DMS79 treated with DMSO at 0.1 percent for 48 hours (cell line): ENCODE measurements around the gene LRFN3.
"Not testable (repeated sequence)": the region's sequence is repeated elsewhere in the genome, so short reads cannot be mapped to it uniquely, and the experiment has no call there.

Experiments
- DNase-seq: peaks from one replicate; lab custom pipeline; 2025; lab: John Stamatoyannopoulos, UW

LRFN3 gene

DNA sequence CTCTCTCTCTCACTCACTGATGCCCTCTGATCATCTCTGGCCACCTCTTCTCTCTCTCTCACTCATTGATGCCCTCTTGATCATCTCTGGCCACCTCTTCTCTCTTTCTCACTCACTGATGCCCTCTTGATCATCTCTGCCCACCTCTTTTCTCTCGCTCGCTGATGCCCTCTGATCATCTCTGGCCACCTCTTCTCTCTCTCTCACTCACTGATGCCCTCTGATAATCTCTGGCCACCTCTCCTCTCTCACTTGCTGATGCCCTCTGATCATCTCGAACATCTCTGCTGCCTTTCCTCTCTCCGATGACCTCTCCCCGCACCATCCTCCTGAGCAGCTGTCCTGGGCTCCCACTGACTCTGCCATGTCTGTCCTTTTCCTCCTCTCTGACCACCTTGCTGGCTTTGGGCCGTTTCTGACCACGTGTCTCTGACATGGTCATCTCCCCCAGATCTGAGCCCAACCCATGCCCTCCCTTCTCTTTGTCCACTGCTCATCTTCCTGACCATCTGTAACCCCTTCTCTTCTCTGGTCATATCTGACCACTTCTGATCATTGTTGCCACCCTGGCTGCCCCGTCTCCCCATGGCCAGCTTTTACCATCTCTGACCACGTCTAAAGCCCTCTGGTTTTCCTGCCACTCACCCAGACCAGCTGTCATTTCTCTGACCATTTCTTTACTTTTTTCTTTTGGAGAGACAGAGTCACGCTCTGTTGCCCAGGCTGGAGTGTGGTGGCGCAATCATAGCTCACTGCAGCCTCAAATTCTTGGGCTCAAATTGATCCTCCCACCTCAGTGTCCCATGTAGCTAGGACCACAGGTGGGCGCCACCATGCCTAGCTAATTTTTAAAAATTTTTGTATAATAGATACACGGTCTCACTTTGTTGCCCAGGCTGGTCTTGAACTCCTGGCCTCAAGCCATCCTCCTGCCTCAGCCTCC, 2.4 kb downstream of the LRFN3 start:
- DNase-seq: no peak

- DNase-seq: no peak
These were observed 3.3 kb downstream of the LRFN3 start for GRCh38 chr19:35939307-35940077.

DNA sequence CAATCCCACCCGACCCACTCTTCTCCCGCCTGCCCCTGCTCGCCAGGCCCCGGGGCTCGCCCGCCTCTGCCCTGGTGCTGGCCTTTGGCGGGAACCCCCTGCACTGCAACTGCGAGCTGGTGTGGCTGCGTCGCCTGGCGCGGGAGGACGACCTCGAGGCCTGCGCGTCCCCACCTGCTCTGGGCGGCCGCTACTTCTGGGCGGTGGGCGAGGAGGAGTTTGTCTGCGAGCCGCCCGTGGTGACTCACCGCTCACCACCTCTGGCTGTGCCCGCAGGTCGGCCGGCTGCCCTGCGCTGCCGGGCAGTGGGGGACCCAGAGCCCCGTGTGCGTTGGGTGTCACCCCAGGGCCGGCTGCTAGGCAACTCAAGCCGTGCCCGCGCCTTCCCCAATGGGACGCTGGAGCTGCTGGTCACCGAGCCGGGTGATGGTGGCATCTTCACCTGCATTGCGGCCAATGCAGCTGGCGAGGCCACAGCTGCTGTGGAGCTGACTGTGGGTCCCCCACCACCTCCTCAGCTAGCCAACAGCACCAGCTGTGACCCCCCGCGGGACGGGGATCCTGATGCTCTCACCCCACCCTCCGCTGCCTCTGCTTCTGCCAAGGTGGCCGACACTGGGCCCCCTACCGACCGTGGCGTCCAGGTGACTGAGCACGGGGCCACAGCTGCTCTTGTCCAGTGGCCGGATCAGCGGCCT, 4.1 kb downstream of the LRFN3 start:
- no peak for DNase-seq

DNA sequence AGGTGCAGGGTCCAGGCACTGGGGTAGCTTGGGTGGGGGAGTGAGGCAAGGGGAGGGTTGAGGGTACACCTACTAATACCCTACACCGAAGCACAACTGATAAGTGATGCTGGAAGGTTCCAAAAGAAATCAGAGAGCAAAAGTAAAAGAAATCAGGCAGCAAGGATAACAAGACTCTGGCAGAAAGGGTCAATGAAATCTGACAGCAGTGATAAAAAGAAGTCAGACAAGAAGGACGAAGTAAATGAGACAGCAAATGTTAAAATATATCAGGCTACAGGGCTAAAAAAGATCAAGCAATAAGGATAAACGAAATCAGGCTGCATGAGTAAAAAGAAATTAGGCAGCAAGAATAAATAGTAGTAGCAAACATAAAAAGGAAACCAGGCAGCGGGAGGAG, 4.7 kb downstream of the LRFN3 start:
- no peak for DNase-seq

DNA sequence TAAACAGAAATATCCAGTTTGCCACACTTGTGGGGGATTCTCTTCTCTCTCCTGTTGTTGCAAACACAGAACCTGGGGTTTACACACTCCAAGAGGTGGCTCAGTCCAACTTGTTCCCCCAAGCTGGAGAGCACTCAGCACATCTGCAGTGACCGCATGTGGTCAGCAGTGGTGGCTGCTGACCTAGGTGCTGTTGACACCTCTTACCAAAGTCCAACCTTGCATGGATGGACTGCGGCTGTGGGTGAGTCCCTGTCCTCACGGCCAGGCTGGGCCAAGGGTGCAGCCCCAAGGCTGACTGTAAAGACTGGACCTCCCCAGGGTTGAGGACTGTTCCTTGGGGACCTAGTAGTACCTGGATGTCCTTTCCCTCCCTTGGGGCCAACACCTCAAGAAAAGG, 6.1 kb downstream of the LRFN3 start:
- DNase-seq: no peak

DNA sequence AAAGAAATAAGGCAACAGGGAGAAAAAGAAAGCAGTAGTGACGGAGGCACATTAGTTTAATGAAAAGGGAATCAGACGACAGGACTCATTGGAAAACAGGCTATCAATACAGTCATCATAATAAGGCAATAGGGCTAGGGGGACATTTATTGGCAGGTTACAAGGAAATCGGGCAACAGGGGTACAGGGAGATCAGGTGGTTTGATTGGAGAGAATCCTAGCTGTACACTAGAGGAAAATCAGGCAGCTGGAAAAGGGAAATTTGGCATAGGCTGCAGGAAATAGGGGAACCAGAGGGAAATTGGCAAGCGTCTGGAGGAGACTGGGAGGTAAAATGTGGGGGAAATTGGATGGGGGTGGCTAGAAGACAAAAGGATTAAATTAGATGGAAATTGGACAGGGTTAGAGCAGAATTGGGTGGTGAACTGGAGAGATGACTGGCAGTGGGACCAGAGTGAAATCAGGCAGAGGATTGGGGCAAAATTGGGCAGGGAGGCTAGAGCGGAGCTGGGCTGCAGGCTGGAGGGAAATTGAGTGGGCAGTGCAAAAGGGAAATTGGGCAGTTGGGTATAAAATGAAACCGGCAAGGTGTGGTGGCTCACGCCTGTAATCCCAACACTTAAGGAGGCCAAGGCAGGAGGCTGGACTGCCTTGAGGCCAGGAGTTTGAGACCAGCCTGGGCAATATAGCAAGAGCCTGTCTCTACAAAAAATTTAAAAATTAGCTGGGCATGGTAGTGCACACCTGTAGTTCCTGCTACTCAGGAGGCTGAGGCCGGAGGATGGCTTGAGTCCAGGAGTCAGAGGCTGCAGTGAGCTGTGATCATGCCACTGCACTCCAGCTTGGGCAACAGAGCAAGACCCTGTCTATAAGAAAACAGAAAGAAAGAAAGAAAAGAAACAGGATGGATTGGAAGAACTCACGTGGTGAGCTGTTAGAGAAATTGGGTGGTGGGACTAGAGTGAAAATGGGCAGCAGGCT, 7.4 kb downstream of the LRFN3 start:
- DNase-seq: no peak

DNA sequence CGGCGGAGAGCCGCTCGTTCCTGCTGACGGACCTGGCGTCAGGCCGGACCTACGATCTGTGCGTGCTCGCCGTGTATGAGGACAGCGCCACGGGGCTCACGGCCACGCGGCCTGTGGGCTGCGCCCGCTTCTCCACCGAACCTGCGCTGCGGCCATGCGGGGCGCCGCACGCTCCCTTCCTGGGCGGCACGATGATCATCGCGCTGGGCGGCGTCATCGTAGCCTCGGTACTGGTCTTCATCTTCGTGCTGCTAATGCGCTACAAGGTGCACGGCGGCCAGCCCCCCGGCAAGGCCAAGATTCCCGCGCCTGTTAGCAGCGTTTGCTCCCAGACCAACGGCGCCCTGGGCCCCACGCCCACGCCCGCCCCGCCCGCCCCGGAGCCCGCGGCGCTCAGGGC, 8.4 kb downstream of the LRFN3 start:
- DNase-seq: no peak

GRCh38 chr19:35945121-35945790, 9.1 kb downstream of the LRFN3 start:
- no peak for DNase-seq

GRCh38 chr19:35946203-35946602, 10.0 kb downstream of the LRFN3 start:
- DNase-seq: no peak

DNA sequence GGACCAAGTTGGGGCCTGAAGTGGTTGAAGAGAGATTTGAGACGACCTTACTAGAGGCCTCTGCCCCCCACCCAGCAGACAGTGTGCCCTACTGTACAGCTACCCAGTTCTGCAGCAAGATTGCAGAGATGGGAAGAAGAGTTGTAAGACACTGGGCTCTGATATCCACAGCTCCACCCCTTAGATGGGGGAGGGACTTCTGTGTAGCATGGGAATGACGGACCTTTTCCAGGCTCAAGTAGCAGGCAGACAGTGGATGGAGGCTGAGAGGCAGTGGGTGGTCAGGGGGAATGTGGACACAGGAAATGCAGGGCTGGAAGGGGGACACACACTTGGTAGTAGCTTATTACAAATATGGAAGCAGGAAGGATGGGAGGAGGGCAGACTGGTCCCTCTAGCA, 13.0 kb downstream of the LRFN3 start:
- DNase-seq: no peak

GRCh38 chr19:35955881-35956634, 19.9 kb downstream of the LRFN3 start:
- no peak for DNase-seq

GRCh38 chr19:35957411-35957810, 21.2 kb downstream of the LRFN3 start:
- DNase-seq: not testable (repeated sequence)

- no peak for DNase-seq
These were observed 22.5 kb downstream of the LRFN3 start for GRCh38 chr19:35958660-35959039.

GRCh38 chr19:35959040-35959967, 23.1 kb downstream of the LRFN3 start:
- DNase-seq: peak; percentile 4

DNA sequence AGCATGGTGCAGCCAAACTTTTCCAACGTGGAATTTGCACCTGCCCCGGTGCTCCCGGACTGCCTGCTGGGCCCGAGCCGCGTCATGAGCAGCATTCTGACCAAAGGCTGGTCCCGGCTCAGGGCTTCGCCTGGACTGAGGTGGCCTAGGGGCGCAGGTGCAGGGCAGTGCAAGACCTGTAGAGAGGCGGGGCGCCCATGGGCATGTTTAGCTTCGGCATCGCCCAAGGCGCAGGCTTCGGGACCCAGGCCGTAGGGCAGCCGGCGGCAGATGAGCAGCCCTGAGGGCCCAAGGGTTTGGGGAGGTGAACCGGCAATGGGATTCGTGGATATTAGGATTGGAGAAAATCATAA, 23.8 kb downstream of the LRFN3 start:
- DNase-seq: no peak

GRCh38 chr19:35960432-35960972, 24.3 kb downstream of the LRFN3 start:
- no peak for DNase-seq

DNA sequence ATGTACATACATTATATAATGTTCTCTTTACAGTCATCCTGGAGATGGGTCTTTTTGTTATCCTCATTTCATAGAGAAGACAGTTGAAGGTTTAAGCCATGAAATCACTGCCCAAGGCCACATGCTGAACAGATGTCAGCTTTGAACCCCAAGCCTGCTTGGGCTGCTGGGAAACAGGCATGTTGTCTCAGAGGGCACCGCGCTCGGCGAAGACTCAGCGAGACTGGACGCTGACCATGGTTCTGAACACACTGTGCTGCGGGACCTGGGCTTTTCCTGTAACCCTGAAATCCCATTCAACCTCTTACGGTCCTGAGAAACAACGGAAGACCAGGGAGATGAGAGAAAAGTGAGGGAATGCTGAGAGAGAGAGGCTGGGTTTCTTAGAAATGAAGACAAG, 27.3 kb downstream of the LRFN3 start:
- DNase-seq: no peak

DNA sequence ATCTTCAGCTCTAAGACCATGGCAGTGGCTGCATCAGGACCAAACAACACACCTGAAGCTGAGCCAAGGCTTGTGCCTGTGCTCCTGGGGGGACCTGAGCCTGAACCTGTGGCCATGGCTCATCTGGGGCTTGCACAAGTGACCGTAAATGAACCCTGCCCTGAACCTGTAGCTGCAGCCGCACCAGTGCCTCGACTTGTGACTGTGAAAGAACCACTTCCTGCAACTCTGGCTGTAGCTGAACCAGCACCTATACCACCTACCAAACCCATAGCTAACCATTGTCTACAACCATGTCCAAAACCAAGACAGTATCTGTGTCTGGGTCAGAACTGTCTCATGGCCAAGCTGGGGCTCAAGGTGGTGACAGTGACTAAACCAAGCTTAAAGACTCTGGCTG, 30.6 kb downstream of the LRFN3 start:
- DNase-seq: no peak

GRCh38 chr19:35973487-35973886, 37.3 kb downstream of the LRFN3 start:
- DNase-seq: no peak
